Gastrocnemius medialis (tissue), 4 donors: Measurements from ENCODE around the gene WDR91.
"Not testable (repeated sequence)": the region's sequence is repeated elsewhere in the genome, so short reads cannot be mapped to it uniquely, and the experiment has no call there.

Experiments used
- CTCF ChIP-seq, 5 experiments: fragments of 450-650 bp in 3 of 5; fragments of 200-600 bp in 2 of 5; sonication (generic) in 2 of 5; IDR thresholded peaks in 4 of 5; conservative IDR thresholded peaks in 1 of 5; 1 replicate in 4 of 5; 2 replicates in 1 of 5; pipeline ENCODE4 v1.5.1; 2016 to 2019; ENCODE audit warnings: antibody characterized with exemption in 5 of 5, mild to moderate bottlenecking in 3 of 5, moderate library complexity in 3 of 5
- POLR2A ChIP-seq, 2 donors: fragments of 450-650 bp; IDR thresholded peaks; one replicate each; pipeline ENCODE4 v1.6.1; 2017; ENCODE audit warnings: antibody characterized with exemption in 2 of 2, mild to moderate bottlenecking in 2 of 2, moderate library complexity in 2 of 2

DNA sequence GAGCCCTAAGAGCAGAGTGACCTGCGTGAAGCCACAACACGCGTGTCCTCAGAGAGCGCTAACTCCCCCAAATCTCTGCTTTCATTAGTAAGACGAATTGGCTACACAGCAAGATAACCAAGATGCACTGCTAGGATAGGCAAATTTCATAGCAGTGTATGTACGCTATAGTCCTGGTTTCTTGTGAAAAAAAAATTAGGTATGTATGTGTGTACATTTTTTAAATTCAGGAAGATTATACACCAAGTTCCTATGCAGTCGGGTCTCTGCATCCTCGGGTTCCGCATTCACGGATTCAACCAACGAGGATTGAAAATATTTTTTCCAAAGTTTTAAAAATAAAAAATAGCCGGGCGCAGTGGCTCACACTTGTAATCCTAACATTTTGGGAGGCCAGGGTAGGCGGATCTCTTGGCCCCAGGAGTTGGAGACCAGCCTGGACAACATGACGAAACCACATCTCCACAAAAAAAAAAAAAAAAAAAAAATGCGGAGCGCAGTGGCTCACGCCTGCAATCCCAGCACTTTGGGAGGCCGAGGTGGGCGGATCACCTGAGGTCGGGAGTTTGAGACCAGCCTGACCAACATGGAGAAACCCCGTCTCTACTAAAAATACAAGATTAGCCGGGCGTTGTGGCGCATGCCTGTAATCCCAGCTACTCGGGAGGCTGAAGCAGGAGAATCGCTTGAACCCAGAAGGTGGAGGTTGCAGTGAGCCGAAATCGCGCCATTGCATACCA lies 790 bp upstream of the WDR91 start:
- TF ChIP-seq POLR2A (IDR thresholded peaks at IDR 0.05); CTCF (IDR thresholded peaks at IDR 0.05 in 4 of 5, conservative IDR thresholded peaks at IDR 0.05 in 1 of 5): not testable (repeated sequence)
